Activated gamma-delta T cell (primary cell): ENCODE results near the gene TLE1.
"Not testable (repeated sequence)": the region's sequence is repeated elsewhere in the genome, so short reads cannot be mapped to it uniquely, and the experiment has no call there.

Source experiments
- DNase-seq: peaks from one replicate; lab custom pipeline; 2025; lab: John Stamatoyannopoulos, UW

TLE1 gene

DNA sequence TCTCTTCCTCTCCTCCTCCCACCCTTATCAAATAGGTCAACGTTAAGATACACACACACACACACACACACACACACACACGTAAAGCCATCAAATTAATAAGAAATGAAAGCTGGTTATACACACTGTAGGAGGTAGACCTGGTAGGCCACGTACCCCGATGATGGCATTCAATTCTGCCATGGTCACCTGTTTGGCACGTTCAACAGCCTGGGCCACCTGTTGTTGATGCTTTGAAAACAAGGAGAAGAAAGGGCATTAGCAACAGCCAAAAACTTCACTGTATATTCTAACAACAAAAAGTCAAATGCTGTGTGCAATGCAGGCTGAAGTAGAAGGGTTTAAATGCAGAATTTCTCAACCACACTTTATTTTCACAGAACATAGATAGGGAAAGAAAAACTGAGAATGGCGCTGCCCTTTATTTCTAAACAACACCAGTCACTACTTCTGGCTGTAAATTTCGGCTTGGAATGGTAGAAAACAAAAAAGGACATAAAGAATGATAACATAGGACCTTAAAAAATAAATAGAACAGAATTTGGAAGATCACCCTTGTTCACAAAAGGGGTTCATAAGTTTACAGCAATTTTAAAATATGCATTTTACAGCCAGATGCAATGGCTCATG is 37.2 kb downstream of the TLE1 start:
- no peak for DNase-seq

DNA sequence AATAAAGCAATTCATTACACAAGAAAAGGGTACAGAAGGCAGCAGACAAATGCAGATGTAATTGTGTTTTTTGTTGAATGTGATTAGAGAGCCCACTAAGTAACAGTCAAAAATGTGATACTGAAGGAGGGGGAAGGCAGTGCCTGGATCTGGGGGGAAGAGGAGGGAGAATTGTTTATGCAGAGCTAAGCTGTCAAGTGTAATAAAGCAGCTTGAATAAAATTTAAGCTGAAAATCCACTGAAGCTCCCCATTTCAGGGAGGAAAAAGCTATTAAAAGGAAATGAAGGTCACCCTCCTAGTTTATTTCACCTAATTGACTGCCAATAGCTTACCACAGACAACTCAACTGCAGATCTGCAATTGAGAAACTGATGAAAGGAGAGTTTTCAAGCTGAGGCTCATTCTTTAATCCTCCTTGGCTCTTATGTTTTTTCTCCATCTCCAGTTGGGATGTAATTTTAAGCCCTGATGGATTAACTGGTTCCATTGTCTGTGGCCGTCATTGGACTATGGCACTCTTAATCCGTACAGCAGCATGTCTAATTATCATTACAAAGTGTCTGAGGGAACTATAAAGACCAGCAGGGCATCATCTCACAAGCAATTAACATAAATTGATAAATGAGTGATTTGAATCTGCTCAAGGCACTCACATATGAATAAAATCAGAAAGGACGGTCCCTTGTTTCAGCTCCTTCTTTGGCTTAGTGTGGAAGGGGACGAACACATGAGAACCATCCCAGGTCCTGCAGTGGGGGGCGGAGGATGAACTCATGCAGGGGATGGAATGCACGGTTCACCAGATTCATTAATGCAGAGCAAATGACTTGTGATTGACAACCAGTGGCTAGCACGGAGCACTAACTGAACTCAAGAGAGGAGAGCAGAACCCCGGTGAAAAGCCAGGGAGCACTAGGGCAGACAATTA is 38.5 kb downstream of the TLE1 start:
- DNase-seq: no peak

DNA sequence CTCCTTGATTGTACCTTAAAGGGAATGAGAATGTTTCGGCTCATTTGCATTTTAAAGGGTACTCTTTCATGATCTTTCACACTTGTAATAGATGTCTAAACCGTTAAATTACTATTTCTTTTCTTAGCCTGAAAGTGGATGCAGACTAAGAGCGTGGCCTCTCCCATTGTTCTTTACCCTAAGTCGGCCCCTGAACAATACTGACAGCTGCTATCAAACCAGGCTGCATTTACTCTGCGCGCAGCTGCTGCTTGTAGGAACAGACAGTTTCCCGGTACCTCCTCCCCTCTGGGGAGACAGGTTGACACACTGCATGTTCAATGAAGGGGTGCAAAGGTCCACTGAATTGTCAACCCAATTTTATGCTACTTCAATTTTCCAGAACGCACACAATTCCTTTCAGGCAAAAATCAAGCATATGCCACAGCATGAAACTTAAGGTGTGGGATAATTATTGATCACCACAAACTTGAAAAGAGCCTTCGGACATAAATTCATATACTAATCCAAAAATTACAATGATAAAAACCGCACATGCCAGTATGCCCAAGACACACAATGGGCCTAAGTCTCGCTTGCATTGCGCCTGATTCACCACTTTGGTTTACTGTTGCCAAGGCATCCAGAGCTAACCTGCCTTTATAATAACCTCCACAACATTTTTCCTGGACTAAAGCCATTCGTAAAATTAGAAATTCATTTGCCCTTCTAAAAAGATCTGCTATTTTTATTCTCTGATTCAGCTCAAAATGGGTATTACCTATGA is 39.7 kb downstream of the TLE1 start:
- no peak for DNase-seq

DNA sequence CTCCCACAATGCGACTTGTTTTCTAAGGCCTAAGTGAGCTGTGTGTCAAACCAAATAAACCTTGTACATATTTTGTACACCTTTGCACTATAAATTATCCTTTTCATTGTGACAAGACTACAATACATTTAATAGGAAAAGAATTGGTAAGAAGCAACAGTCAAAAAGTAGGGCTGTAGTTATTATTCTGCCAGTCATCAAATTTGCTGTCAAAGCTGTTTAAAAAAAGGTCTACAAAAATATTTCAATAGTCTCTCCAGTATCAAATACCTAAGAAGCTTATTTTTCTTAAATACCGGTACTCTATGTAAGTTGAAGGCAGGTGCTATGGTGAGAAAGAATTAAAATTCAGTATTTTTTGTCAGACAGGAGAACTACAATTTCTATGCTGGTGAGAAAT is 40.5 kb downstream of the TLE1 start:
- DNase-seq: no peak

DNA sequence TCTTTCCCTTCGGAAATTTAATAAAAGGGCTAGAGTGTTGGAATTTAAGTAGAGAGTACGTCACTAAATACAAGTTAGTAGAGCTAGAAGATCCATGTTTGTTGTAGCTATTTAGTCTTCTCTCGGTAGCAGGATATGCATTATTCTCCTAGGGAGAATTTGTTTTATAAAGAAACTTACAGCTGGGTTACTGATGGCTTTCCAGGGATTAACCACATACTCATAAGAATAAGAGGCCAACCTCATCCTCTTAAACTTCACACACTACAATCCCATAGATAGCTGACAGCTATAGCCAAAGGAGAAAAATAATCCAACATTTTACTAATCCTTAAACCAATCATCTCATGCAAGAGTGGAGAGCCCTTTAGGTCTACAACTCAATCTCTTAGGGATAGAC is 43.0 kb downstream of the TLE1 start:
- no peak for DNase-seq

DNA sequence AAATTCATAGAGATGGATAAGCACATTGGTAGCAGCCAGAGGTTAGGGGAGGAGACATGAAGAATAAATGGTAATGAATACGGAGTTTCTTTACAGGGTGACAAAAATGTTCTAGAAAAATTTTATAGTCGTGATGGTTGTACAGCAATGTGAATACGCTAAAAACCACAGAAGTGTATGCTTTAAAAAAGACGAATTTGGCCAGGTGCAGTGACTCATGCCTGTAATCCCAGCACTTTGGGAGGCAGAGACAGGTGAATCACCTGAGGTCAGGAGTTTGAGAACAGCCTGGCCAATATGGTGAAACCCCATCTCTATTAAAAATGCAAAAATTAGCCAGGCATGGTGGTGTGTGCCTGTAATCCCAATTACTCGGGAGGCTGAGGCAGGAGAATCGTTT is 44.8 kb downstream of the TLE1 start:
- not testable (repeated sequence) for DNase-seq

DNA sequence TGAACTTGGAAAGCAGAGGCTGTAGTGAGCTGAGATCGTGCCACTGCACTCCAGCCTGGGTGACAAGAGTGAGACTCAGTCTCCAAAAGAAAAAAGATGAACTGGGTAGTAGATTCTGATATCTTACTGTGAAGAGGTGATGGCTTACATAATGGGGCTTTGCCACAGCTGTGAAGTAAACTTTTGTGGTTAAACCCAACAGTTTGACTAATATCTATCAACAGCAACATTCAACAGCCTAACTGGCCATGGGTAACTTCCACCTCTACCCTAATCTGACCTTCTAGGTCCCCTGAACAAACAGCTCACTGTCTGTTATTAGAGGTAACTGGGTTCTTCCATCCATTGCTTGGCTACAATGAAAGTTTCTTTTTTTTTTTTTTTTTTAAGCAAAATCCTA is 52.1 kb downstream of the TLE1 start:
- DNase-seq: no peak

DNA sequence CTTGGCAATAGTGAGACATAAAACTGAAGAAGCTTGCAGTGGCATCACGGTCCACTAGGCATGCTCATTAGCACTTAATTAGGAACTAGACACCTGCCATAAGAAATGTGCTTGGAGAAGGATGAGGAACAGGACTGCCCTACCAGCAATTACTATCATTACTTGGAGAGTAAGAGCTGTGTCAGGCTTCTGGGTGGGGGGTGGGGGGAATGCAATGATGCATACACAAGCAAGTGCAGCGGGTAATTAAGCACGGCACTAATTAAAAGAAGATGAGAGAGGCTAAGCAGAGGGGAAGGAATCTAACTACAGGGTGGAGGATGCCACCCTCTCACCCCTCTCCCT is 53.1 kb downstream of the TLE1 start:
- no peak for DNase-seq

DNA sequence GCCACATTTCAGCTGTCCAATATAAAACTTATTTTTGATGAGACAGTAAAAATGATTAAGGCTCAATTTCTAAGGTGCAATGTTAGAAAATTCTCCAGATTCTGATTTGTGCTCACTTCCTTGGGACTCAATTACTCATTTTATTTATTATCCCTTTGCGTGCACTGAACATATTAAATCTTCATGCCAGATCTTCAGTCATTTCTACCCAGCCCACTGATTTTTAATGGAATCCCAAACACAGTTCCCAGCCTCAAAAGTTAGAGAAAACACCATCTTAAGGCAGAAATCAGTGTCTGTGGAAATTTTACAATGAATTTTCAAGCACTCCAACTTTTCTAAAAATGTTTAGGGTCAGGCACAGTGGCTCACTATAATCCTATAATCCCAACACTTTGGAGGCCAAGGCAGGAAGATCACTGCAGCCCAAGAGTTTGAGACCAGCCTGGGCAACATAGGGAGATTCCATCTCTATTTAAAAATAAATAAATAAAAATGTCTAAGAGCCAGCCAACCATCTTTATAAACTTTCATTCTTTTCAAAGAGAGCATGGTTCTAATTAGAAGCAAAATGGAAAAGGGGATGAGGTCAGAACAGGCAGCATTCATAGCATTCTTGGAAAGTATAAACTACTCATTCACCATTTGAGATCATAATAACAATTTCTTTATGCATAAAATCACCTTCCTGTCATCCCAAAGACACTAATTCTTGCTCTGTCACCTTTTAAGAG is 53.7 kb downstream of the TLE1 start:
- no peak for DNase-seq

DNA sequence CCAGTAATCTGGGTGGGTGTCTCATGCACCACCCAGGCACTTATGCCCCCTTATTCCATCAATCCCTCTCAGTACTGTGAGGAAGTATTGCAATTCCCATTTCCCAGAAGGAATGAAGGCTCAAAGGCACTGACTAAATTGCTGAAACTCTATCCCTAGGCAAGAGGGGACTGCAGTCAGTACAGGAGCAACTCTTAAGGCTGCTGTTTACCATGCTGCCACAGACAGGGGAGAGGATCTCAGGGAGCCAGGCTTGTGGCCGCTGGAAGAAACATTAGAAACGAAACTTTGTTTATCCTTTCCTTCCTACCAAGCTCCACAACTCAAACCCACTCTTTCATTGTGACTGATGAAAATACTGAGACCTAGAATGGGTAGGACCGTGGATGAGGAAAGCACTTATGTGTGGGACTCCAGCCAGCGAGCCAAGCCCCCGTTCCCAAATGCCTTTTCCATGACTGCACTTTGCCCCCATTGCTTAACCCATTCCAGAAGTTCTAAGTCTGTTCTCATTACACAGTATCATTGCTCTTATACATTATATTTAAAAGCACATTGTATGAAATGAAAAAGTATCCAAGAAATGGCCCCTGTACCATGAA is 54.3 kb downstream of the TLE1 start:
- no peak for DNase-seq

DNA sequence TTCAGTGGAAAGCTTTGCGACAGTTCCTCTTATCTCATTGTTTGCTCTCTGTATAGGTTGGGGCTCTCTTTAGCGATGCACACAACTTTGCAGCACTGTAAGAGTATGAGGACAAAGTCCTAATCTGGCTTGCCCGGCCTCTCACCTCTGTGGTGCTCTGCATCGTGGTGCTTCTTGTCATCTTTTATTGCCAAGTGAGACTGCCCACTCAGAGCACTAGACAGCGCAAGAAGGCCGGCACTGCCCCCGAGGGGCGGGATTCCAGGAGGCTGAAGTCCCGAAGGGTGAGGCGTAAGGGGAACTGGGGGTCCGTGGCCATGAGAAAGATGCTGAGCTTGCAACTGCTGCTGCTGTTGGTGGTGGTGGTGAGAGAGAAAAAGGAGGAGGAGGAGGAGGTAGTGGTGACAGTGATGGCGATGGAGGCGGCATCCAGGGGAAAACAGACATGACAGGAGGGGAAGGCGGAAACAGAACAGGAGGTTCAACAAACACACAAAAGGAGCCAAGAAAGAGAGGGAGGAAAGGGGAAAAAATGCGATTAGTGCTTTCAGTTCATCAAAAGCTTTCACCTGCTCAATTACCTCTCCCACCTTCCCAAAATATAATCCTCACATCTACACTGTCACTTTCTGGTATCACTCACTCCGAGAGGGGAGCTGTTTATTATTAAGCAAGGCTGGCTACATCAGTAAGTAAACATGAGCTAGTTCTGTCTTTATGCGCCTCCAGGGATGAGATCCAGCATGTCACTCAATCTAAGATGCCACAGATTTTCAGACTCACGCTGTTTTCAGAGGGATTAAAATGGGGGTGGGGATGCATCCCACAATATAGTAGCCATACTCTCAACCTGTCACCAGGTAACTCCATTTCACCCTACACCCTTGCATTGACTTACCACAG is 55.1 kb downstream of the TLE1 start:
- no peak for DNase-seq

DNA sequence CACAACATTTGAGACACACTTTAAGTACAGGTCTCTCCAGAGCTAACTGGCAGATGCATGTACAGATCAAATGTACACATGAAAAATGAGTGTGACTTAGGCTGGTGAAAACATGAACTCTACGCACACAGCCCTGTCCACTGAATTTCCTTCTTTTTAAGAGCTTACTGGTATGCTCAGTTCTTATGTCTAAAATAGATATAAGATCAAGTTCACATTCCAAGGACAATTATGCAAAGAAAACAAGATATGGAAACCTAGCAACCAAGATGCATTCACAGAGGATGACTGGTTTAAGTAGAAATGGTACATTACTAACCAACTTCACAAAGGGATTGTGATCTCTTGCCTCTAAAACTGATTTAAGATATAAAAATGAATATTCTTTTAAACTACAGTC is 56.7 kb downstream of the TLE1 start:
- DNase-seq: no peak

DNA sequence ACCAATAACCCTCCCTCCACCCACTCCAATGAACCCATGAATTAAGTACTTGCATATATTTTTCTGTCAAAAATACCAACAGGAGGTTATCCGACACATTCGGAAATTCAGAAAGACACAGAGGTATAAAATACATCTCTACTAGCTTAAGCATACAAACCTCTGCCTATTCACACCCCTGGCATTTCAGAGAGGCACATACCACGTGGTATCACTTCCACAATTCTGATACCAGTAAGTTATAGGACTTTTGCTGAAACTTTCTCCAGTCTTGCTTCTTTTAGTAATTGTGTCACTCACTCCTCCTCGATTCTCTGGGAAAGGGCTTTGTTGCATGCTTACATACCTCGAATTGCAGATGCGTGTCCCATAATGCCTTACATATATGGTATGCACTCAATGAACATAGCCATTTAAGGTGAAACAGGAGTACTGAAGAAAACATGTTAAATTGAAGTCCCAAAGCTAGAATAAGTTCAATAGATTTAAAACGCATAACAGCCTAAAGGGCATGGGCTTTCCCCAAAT is 58.1 kb downstream of the TLE1 start:
- DNase-seq: no peak

DNA sequence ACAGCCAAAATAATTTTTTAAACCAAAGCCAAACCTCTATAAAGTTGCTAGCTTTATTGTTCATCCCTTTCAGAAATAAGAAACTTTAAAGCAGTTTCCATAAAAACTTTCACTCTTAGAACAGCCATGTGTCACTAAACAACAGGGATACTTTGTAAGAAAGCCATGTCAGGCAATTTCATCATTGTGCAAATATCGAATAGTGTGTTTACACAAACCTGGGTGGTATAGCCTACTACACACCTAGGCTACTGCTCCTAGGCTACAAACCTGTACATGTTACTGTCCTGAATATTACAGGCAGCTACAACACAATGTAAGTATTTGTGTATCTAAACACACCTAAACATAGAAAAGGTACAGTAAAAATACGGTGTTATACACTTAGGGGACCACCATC is 59.9 kb downstream of the TLE1 start:
- no peak for DNase-seq

DNA sequence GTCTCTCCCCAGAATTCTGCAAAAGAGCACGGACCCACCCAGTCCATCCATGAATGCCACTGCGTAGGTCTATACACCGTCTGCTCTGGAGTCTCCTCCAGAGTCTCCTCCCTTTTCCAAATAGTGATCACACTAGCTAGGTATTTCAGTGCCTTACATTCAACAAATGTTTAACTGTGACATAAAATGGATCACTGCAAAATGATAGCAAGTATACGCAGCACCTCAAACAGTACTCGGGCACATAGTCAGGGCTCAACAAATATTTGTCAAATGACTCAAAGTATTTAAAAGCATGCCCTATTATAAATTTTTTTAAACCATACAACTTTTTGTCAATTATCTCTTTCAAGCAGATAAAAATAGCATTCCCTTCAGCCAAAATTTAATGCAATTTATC is 60.5 kb downstream of the TLE1 start:
- no peak for DNase-seq

DNA sequence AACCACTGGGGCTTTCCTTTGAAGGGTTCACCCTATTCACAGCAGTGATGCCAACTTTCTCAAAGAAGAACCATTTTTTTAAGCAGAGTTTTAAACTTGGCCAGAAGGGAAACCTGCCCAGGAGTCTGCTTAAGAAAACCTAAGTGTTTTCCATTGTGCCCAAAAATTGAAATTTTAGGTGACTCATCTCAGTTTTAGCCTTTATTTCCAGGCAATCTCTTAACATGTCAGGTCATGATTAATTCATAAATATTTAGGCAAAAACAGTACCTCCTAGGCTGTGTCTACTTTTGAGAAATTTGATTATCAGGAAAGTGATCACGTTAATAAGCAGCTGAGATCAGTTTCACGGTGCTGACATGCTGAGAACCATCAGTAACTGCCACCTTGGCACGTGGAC is 61.9 kb downstream of the TLE1 start:
- DNase-seq: no peak

DNA sequence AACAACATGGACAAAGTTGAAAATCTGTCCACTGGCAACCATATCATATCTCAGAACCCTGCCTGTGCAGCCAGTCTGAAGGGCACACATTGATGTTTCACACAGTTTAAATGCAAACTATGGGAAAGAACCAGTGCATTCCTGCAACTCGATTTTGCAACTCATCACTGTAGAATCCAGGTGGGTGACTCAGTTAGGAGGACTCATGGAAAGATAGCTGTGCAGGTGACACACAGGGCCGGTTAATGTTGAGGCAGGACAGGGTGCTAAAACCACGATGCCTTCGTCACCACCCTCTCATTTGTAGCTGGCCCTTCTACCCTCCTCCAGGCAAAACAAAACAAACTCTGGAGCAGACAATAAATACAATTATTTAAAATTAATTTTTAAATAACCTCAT is 62.8 kb downstream of the TLE1 start:
- DNase-seq: no peak

DNA sequence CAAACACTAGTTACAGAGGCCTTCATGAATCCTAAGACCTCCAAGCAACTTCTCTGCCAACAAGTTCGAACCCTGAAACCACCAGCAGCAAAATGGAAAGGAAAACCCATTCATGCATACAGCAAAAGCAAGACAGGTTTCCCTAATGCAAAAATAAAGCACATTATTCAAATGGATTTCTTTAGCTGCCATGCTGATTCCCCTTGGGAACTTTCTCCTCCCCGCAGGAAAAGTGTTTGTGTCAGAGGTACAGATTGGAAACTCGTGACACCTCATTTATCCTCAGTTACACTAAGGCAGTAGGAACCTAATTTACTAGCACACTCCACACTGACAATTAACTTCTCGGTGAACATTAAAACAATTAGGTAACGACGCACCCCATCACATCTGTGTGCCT is 63.4 kb downstream of the TLE1 start:
- no peak for DNase-seq

DNA sequence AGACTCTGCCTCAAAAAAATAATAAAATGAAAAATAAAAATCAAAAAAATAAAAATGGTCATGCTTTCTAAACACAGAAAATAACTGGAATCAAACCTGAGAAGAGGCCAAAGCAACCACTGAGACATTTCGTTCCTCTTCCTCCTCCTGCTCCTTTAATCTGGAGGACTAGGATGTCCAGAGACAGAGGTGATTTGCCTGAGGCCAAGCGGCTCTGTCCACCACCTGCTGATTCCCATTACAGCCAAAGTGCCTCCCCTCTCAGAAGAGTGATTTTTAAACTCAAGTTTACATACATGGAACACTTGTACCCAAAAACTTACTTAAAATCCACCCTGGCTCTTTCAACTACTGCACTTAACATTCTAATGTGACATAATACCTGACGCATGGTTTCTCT is 65.6 kb downstream of the TLE1 start:
- DNase-seq: no peak

DNA sequence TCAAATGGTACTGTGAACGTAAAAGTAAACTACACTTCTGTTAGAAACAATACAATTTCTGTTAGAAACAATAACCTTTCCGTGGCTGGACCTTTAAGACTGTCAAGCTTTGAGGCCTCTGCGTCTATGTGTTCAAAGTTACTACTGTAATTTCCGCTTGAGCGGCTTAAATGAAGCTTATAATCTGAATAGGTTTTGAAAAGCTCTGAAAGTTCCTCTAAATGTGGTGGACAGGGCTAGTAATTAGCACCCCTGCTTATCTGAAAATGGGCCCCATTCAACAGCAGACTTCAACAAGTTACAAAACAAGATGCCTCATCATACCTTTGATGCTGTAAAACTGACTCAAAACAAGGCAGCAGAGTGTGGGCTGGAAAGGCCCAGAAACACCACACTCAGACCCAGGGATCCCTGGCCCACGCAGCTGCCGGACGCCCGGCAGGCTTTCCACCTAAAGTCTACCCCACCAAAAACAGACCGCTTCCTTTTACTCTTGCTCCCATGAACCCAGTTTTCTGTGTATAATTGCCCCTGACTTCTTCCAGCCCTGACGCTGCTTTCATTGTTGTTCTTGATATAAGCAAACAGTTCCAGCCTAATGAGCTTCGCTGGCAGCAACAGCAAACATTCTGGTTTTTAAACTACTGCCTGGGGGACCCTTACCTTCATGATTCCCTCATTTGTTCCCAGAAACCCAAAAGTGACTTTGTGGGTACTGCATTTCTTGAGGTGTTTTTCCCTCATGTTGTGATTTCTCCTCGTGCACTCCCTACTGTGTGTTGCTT is 66.7 kb downstream of the TLE1 start:
- DNase-seq: no peak
